Activated effector memory CD4-positive, alpha-beta T cell treated with anti-CD3 and anti-CD28 coated beads, Interleukin-2, amount 50 U/mL, for 16 hours (primary cell): Measurements from ENCODE around the gene DRAP1.
A peak's percentile ranks its signal among the peaks of the same experiment; 100 is the strongest.

ENCODE experiments used
- DNase-seq: peaks from one replicate; pipeline ENCODE4 v3.0.0-alpha.2; 2020

The DRAP1 gene

GRCh38 chr11:65906602-65907001 is 12.6 kb upstream of the DRAP1 start:
- DNase-seq, result no peak

DNA sequence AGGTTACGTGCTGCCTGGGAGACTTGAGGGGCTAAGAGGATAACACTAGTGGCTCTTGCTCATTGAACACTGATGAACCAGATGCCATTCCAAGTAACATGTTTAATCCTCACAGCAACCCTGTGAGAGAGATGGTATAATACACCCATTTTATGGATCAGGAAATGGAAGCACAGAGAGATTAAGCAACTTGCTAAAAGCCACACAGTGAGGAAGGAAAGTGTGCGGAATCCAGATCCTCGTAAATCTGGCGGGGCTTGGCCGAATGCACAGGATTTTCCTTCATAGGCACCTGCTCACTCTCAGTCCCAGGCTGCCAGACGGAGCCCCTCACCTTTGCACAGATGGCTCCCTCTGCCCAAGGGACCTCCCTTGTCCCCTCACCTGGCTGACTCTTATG is 11.3 kb upstream of the DRAP1 start:
- no peak for DNase-seq

DNA sequence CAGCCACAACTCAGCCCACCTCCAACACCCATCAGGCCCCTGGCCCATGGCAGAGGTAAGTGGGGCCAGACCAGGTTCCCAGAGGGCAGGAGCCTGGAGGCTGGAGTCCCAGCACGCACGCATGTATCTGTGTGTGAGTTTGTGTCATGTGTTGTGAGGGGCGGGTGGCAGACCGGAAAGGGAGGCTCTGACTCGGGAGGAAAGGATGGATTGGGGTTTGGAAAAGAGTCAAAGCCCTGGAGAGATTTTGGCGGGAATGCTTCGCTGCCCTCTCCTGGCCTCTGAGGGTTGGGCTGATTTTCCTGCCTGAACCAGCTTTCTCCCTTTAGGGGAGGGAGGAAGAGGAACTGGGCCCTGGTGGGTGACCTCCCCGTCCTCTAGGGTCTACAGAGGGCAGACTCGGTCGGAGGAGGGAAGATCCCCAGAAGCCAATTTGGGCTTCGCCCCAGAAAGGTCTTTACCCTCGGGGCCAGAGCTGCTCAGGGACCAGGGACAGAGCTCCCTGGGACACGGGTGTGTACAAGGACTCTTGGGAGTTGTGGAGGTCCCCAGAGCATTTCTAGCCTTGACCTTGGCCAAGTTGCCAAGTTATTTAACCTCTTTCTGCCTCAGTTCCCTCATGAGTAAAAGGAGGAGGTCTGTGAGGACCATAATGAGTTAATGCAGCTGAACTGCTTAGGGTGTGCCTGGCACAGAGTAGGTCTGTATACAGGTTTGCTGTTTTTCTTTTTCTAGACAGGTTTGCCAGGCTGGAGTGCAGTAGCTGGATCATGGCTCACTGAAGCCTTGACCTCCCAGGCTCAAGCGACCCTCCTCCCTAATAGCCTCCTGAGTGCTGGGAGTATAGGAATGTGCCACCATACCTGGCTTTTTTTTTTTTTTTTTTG is 7.3 kb upstream of the DRAP1 start:
- no peak for DNase-seq

- DNase-seq, result no peak
Measured at GRCh38 chr11:65912845-65913244, 6.4 kb upstream of the DRAP1 start.

DNA sequence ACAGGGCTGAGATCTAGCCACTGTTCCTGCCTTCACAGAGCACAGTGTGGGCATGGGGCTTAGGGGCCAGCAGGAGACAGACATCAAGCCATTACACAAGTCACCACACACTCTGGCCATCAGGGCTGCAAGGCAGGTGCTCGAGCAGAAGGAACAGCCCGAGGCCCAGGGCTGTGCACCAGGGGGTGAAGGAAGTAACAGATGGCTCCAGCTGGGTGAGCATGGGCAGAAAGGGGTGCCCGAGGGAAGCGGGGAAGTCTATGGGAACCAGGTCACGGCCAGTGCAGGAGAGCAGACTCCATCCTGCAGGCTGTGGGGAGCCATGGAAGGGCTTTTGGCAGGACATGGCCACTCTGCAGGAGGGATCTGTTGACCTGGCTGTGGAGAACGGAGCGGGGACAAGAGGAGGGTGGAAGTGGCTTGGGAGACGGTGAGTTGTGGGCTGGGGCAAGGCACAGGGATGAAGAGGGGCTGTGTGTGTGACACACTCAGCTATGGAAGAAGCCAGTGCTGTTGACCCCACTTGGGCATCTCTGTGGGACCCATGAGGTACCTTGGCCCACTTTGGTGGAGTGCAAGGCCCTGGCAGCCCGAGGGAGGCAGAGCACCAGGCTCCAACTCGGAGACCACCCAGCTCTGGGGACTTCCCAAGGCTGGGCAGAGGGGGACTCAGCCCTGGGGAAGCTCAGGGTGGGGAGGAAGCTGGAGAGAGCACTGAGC is 4.0 kb upstream of the DRAP1 start:
- no peak for DNase-seq

DNA sequence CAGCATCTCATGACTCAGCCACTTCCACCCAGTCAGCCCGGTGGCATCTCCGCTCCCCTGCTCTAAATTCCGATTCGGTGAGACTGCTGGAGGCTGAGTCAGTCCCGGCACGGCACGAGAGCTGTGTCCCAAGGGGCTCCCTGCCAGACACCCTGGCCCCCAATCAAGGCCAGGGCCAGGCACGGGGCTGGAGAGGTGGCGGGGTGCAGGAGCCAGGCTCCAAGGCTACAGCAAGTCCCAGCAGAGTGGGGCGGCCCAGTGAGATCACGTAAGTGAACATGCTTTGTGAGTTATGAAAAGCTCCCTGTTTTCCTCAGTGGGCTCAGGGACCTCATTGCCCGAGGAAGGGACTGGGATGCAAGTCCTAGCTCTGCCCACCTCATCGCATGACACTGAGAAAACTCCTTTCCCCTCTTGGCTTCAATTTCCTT is 3.4 kb upstream of the DRAP1 start:
- no peak for DNase-seq

- DNase-seq, result no peak
Measured at GRCh38 chr11:65916391-65916790, 2.8 kb upstream of the DRAP1 start.

GRCh38 chr11:65917077-65917433 is 2.2 kb upstream of the DRAP1 start:
- no peak for DNase-seq

DNA sequence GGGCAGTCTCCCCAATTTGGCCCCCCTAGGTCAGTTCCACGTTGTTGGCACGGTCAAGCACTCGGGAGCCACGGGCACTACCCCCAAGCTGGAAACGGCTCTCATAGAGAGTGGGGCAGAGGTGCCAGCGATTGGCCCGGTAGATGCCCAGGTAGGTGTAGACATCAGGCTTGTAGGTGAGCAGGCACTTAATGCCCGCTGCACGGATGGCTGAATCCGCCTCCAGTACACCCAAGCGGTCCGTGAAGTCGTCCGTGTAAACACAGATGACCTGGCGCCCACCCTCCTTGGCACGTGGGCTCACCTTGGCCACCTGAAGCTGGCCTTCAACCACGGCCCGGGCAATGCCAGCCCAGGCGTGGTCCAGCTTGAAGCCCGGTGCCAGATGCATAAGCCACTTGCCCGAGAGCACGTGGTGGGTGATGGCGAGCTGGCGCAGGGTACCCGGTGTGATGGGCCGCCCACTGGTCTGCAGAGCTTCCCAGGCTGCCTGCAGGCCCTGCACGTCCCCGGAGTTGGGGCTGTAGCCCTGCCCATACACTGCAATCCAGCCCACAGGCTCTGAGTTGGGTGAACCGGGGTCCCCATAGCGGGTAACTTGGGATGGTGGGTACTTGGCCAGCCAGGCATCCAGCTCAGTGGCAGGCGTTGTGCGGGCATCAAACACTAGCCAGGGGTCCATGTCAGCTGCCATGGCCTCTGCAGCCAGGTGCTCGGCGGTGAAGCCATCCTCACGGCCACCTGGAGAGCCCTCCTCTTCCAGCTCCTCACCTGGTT is 1.6 kb upstream of the DRAP1 start:
- DNase-seq, result no peak

DNA sequence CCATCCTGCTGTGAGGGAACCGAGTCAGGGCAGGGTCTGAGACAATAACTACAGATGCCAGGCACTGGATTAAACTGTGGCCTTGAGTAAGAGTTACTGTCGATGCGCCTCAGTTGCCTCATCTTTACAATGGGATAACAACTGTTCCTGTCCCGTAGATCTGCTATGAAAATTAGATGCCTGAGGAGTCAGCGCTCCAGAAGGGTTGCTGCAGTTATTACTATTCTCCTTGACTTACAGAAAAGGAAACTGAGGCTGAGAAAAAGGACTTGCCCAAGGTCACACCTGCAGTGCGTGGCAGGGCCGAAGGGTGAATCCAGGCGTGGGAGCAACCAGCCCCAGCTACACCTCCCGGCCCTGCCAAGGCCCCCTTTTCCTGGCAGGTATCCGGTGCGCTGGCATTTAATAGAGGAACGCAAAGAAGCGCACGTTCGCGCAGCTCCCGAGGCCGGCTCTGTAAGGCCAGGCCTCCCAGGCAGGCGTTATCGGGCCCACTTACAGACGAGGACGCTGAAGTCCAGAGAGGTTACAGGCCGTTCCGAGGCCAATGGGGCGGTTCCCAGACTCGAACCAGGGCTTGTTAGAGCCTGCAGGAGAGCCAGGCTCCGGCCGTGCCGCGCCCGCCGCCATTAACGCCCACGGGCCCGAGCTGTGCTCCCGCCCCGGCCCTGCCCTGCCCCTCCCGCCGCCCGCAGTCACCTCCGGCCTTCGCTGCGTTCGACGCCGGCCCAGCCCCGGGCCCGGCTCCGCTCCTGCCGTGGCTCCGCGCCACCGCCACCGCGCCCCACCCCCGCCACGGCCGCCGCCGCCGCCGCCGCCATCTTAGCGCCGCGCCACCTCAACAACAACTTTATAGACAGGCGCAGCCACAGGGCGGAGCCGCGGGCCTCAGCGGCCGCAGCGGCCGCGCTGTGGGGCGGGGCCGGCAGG is 750 bp upstream of the DRAP1 start, which contains the start of gene C11orf68:
C11orf68 (minus strand) TSS at position 852 of the 930 bp plus-strand sequence; CDS start at position 821, 31 bp downstream.
- DNase-seq, result no peak

DNA sequence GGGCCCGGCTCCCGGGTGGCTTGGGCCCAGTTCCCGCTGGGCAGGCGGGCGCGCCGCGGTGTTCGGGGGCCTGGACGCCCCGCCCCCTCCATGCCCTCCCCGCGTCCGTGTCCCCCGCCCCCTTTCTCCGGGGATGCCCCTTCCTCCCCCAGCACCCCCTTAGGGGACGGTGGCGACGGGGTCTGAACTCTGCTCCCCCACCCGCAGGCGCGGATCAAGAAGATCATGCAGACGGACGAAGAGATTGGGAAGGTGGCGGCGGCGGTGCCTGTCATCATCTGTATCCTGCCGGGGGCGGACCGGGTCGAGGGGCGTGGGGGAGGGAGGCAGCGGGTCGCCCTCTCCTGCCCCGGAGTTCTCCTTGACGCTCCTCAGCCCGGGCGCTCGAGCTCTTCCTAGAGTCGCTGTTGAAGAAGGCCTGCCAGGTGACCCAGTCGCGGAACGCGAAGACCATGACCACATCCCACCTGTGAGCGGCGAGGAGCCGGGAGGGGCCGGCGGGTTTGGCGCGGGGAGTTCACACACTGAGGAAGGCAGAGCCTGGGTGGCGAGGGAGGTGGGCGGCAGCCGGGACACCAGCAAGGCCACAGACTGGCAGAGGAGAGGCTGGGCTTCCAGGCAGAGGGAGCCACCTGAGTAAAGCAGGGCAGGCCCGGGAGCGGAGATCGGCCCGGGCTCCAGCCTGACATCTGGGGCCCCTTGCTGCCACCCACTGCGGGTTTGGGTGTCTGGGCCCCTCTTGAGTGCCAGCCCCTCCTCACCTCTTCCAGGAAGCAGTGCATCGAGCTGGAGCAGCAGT is 546 bp downstream of the DRAP1 start:
- no peak for DNase-seq

GRCh38 chr11:65920372-65920802 is 1.2 kb downstream of the DRAP1 start:
- no peak for DNase-seq

DNA sequence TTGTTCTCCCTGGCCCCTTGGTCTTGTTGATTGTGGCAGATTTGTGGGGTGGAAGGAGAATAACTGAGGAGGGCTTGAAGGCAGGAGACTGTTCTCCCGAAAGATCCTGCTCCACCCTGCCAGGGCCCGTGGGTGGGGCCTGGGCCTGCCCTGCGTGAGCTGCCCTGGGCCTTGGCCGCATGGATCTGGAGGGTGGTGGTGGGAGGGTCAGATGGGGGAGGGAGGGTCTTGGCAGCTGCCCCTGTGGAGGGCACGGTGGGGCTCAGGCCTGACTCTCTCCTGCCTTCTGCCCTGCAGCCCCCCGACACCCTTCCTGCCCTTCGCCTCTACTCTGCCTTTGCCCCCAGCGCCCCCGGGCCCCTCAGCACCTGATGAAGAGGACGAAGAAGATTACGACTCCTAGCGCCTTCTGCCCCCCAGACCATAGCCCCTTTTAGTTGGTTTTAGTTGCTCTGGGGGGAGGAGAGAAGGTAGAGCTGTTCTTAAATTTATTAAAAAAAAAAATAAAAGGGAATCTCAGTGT is 1.9 kb downstream of the DRAP1 start:
- DNase-seq, result no peak

- no peak for DNase-seq
Measured at GRCh38 chr11:65921876-65922275, 2.6 kb downstream of the DRAP1 start.

GRCh38 chr11:65922565-65922964 is 3.3 kb downstream of the DRAP1 start:
- no peak for DNase-seq

DNA sequence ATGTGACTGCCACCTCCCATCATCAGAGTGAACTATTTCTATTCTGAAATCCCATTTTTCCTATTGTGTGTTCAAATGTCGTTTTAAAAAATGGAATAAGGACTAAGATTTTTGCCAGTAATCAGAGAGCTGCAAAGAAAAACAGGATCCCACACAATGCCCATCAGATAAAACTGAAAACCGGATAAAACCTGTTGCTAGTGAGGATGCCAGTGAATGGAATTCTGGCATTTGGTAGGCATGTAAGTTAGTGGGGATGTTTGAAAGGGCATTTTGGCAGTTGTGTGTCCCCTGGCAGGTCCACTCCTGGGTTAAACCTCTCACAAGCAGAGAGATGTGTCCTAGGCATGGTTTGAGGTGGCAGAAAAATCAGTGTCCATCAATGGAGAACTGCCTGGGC is 6.2 kb downstream of the DRAP1 start:
- no peak for DNase-seq

GRCh38 chr11:65927904-65928397 is 8.7 kb downstream of the DRAP1 start:
- peak; percentile 89 for DNase-seq

DNA sequence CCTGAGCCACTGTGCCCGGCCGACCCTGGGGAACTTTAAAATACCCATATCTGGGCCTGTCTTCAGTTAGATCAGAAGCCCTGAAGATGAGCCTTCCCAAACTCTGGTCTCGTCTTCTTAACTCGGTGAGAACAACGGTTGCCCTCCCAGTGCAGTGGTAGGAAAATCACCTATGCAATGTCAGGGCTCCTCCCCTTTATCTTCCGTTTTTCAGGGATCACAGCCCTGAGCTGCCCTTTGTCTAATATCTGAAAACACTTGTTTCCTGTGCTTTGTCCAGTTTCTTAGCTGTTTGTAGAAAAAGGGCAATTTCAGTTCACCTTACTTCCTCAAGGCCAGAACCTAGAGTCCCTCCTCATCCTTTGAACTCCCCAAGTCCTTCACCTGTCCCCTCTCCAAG is 9.4 kb downstream of the DRAP1 start:
- no peak for DNase-seq

GRCh38 chr11:65931773-65932557 is 12.7 kb downstream of the DRAP1 start:
- DNase-seq, result no peak

- DNase-seq, result no peak
Measured at GRCh38 chr11:65932558-65932919, 13.3 kb downstream of the DRAP1 start.
